Measurements from ENCODE around the gene NCK1. TPM values are rescaled to one million over a fixed set of nuclear protein-coding genes. Genes with fewer than 3 reads are reported as not detected.
A peak's percentile ranks its signal among the peaks of the same experiment; 100 is the strongest.

Gene NCK1
- total and polyA plus RNA-seq, 2 of the 13 experiments (the other 11 are each of a cell fraction or from before 2014, with no cell fraction given), result 14.7 to 30.4 TPM

DNA sequence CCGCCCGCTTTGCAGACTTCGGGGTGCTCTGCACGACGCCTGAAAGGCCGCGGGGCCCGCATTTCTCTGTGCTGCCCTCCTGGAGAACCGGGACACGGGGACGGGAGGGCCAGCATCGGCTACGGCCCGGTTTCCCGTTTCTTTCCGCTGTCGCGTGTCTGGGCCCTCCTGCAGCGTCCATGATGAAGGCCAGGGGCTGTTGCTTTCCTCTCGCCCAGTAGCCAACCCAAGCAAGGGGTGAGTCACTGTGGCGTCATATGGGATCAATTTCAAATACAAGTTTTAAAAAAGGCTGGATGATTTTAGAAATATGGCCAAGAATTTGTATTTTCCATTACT is 42.6 kb upstream of the NCK1 start (continued):
- TF ChIP-seq ZNF749 (CRISPR knock-in tag; IDR thresholded peaks at IDR 0.05; ENCODE audit: borderline replicate concordance) (no peak), REXO4 (CRISPR knock-in tag; IDR thresholded peaks at IDR 0.05; ENCODE audit: borderline replicate concordance) (no peak), ZFP36L1 (CRISPR knock-in tag; IDR thresholded peaks at IDR 0.05) (no peak), RFXAP (CRISPR knock-in tag; IDR thresholded peaks at IDR 0.05; ENCODE audit: borderline replicate concordance) (no peak), SOX13 (IDR thresholded peaks at IDR 0.05) (no peak), SOX13 (CRISPR knock-in tag; conservative IDR thresholded peaks at IDR 0.05 in 1 of 2, IDR thresholded peaks at IDR 0.05 in 1 of 2) (no peak), SMARCE1 (IDR thresholded peaks at IDR 0.05; ENCODE audit: borderline replicate concordance) (no peak), REL (CRISPR knock-in tag; conservative IDR thresholded peaks at IDR 0.05) (peak; percentile 57; the same call in 1 of the 2 replicates), ZEB1 (IDR thresholded peaks at IDR 0.05; ENCODE audit: insufficient replicate concordance, low read depth) (no peak), CHD2 (IDR thresholded peaks at IDR 0.05; ENCODE audit: low read depth, low read length) (no peak)
- TF ChIP-seq, protein P1, sequence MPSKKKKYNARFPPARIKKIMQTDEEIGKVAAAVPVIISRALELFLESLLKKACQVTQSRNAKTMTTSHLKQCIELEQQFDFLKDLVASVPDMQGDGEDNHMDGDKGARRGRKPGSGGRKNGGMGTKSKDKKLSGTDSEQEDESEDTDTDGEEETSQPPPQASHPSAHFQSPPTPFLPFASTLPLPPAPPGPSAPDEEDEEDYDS (CRISPR knock-in tag; IDR thresholded peaks at IDR 0.05), result no peak
- TF ChIP-seq, protein P2, sequence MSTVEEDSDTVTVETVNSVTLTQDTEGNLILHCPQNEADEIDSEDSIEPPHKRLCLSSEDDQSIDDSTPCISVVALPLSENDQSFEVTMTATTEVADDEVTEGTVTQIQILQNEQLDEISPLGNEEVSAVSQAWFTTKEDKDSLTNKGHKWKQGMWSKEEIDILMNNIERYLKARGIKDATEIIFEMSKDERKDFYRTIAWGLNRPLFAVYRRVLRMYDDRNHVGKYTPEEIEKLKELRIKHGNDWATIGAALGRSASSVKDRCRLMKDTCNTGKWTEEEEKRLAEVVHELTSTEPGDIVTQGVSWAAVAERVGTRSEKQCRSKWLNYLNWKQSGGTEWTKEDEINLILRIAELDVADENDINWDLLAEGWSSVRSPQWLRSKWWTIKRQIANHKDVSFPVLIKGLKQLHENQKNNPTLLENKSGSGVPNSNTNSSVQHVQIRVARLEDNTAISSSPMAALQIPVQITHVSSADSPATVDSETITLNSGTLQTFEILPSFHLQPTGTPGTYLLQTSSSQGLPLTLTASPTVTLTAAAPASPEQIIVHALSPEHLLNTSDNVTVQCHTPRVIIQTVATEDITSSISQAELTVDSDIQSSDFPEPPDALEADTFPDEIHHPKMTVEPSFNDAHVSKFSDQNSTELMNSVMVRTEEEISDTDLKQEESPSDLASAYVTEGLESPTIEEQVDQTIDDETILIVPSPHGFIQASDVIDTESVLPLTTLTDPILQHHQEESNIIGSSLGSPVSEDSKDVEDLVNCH (CRISPR knock-in tag; IDR thresholded peaks at IDR 0.05), result no peak
- TF ChIP-seq, protein P3, sequence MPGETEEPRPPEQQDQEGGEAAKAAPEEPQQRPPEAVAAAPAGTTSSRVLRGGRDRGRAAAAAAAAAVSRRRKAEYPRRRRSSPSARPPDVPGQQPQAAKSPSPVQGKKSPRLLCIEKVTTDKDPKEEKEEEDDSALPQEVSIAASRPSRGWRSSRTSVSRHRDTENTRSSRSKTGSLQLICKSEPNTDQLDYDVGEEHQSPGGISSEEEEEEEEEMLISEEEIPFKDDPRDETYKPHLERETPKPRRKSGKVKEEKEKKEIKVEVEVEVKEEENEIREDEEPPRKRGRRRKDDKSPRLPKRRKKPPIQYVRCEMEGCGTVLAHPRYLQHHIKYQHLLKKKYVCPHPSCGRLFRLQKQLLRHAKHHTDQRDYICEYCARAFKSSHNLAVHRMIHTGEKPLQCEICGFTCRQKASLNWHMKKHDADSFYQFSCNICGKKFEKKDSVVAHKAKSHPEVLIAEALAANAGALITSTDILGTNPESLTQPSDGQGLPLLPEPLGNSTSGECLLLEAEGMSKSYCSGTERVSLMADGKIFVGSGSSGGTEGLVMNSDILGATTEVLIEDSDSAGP (CRISPR knock-in tag; IDR thresholded peaks at IDR 0.05; ENCODE audit: borderline replicate concordance), result no peak; the same call in 1 of the 2 replicates
- TF ChIP-seq, protein P4, sequence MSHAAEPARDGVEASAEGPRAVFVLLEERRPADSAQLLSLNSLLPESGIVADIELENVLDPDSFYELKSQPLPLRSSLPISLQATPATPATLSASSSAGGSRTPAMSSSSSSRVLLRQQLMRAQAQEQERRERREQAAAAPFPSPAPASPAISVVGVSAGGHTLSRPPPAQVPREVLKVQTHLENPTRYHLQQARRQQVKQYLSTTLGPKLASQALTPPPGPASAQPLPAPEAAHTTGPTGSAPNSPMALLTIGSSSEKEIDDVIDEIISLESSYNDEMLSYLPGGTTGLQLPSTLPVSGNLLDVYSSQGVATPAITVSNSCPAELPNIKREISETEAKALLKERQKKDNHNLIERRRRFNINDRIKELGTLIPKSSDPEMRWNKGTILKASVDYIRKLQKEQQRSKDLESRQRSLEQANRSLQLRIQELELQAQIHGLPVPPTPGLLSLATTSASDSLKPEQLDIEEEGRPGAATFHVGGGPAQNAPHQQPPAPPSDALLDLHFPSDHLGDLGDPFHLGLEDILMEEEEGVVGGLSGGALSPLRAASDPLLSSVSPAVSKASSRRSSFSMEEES (CRISPR knock-in tag; IDR thresholded peaks at IDR 0.05), result no peak
- TF ChIP-seq, protein P5, sequence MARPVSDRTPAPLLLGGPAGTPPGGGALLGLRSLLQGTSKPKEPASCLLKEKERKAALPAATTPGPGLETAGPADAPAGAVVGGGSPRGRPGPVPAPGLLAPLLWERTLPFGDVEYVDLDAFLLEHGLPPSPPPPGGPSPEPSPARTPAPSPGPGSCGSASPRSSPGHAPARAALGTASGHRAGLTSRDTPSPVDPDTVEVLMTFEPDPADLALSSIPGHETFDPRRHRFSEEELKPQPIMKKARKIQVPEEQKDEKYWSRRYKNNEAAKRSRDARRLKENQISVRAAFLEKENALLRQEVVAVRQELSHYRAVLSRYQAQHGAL (CRISPR knock-in tag; IDR thresholded peaks at IDR 0.05; ENCODE audit: not compliant biosample characterization), result no peak
- TF ChIP-seq, protein P6, sequence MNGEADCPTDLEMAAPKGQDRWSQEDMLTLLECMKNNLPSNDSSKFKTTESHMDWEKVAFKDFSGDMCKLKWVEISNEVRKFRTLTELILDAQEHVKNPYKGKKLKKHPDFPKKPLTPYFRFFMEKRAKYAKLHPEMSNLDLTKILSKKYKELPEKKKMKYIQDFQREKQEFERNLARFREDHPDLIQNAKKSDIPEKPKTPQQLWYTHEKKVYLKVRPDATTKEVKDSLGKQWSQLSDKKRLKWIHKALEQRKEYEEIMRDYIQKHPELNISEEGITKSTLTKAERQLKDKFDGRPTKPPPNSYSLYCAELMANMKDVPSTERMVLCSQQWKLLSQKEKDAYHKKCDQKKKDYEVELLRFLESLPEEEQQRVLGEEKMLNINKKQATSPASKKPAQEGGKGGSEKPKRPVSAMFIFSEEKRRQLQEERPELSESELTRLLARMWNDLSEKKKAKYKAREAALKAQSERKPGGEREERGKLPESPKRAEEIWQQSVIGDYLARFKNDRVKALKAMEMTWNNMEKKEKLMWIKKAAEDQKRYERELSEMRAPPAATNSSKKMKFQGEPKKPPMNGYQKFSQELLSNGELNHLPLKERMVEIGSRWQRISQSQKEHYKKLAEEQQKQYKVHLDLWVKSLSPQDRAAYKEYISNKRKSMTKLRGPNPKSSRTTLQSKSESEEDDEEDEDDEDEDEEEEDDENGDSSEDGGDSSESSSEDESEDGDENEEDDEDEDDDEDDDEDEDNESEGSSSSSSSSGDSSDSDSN (CRISPR knock-in tag; IDR thresholded peaks at IDR 0.05), result peak; percentile 66; the same call in 1 of the 2 replicates
- TF ChIP-seq, protein P7, sequence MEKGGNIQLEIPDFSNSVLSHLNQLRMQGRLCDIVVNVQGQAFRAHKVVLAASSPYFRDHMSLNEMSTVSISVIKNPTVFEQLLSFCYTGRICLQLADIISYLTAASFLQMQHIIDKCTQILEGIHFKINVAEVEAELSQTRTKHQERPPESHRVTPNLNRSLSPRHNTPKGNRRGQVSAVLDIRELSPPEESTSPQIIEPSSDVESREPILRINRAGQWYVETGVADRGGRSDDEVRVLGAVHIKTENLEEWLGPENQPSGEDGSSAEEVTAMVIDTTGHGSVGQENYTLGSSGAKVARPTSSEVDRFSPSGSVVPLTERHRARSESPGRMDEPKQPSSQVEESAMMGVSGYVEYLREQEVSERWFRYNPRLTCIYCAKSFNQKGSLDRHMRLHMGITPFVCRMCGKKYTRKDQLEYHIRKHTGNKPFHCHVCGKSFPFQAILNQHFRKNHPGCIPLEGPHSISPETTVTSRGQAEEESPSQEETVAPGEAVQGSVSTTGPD (CRISPR knock-in tag; IDR thresholded peaks at IDR 0.05), result no peak
